Breast epithelium (tissue), 3 donors: ENCODE data around the gene P3H2.

Experiments
- POLR2A ChIP-seq: fragments of 450-650 bp; IDR thresholded peaks from one replicate; pipeline ENCODE4 v1.6.1; 2016; ENCODE audit warnings: antibody characterized with exemption, mild to moderate bottlenecking, moderate library complexity
- POLR2AphosphoS5 ChIP-seq, 3 donors: sonication (generic); formaldehyde crosslinking; IDR thresholded peaks; one replicate each; pipeline ENCODE4 v1.6.1; 2017; ENCODE audit warnings: antibody characterized with exemption in 3 of 3
- TF ChIP-seq, protein P1 (sequence below), 3 donors: fragments of 450-650 bp; IDR thresholded peaks; one replicate each; pipeline ENCODE4 v1.5.1; 2016 to 2017; ENCODE audit warnings: antibody characterized with exemption in 3 of 3, mild to moderate bottlenecking in 3 of 3, moderate library complexity in 3 of 3

DNA sequence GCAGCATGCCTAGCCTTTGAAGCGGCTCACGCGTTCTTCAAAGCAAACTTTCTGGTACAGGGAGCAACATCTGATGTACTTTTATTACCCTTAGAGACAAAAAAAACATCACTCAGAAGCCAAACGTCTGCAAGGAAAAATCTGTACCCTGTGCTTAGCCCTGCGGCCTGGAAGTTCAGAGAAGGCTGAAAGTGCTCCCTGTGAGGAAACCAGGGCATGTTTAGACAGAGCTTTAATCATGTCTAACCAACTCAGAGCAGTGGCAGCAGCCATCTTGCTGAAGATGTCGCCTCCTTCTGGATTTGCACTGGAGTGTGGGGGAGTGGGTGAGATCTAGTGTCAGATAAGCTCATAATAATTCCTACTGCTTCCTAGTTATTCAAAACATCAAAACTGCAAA lies 170.4 kb downstream of the P3H2 start:
- TF ChIP-seq, protein P1, sequence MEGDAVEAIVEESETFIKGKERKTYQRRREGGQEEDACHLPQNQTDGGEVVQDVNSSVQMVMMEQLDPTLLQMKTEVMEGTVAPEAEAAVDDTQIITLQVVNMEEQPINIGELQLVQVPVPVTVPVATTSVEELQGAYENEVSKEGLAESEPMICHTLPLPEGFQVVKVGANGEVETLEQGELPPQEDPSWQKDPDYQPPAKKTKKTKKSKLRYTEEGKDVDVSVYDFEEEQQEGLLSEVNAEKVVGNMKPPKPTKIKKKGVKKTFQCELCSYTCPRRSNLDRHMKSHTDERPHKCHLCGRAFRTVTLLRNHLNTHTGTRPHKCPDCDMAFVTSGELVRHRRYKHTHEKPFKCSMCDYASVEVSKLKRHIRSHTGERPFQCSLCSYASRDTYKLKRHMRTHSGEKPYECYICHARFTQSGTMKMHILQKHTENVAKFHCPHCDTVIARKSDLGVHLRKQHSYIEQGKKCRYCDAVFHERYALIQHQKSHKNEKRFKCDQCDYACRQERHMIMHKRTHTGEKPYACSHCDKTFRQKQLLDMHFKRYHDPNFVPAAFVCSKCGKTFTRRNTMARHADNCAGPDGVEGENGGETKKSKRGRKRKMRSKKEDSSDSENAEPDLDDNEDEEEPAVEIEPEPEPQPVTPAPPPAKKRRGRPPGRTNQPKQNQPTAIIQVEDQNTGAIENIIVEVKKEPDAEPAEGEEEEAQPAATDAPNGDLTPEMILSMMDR (IDR thresholded peaks at IDR 0.05) = no peak
- TF ChIP-seq POLR2AphosphoS5 (IDR thresholded peaks at IDR 0.05) (no peak), POLR2A (no peak)
